Hepatocyte (in vitro differentiated cells): ENCODE data around the gene GKN2. TPM values are rescaled to one million over a fixed set of nuclear protein-coding genes. Genes with fewer than 3 reads are reported as not detected.

Experiments
- DNase-seq: peaks from one replicate; pipeline ENCODE4 v3.0.0-alpha.2; 2016; ENCODE audit warnings: low spot score
- H2AFZ ChIP-seq: fragments of 200-600 bp; sonication (generic); 2 replicates; pipeline ENCODE4 v1.6.0; 2016; ENCODE audit warnings: antibody characterized with exemption, mild to moderate bottlenecking
- H3K27ac ChIP-seq: fragments of 200-600 bp; sonication (generic); 2 replicates; pipeline ENCODE4 v1.5.1; 2016; ENCODE audit warnings: mild to moderate bottlenecking
- H3K27me3 ChIP-seq: fragments of 200-600 bp; sonication (generic); 2 replicates; pipeline ENCODE4 v1.6.1; 2016
- H3K36me3 ChIP-seq: fragments of 200-600 bp; sonication (generic); replicated peaks from 2 replicates; pipeline ENCODE4 v1.5.1; 2016; ENCODE audit warnings: low read depth; ENCODE audit not compliant: insufficient read depth
- H3K4me1 ChIP-seq: fragments of 200-600 bp; sonication (generic); 2 replicates; pipeline ENCODE4 v1.5.1; 2016; ENCODE audit warnings: mild to moderate bottlenecking, moderate library complexity; ENCODE audit not compliant: insufficient read depth
- H3K4me2 ChIP-seq: fragments of 200-600 bp; sonication (generic); 2 replicates; pipeline ENCODE4 v1.6.0; 2016
- H3K4me3 ChIP-seq: fragments of 200-600 bp; sonication (generic); 2 replicates; pipeline ENCODE4 v1.5.1; 2016; ENCODE audit warnings: mild to moderate bottlenecking
- H3K79me2 ChIP-seq: fragments of 200-600 bp; sonication (generic); 2 replicates; pipeline ENCODE4 v1.6.0; 2017; ENCODE audit warnings: mild to moderate bottlenecking
- H3K9me2 ChIP-seq: fragments of 200-600 bp; sonication (generic); replicated peaks from 2 replicates; pipeline ENCODE4 v1.6.0; 2017; ENCODE audit warnings: mild to moderate bottlenecking; ENCODE audit not compliant: insufficient read depth
- H3K9me3 ChIP-seq: fragments of 200-600 bp; sonication (generic); 2 replicates; pipeline ENCODE4 v1.5.1; 2016; ENCODE audit warnings: low read depth, mild to moderate bottlenecking
- H4K20me1 ChIP-seq: fragments of 200-600 bp; sonication (generic); 2 replicates; pipeline ENCODE4 v1.6.0; 2016; ENCODE audit warnings: mild to moderate bottlenecking; ENCODE audit not compliant: insufficient read depth, poor library complexity, severe bottlenecking
- CTCF ChIP-seq: fragments of 200-600 bp; sonication (generic); IDR thresholded peaks from 2 replicates; pipeline ENCODE4 v1.5.1; 2016; ENCODE audit warnings: antibody characterized with exemption, mild to moderate bottlenecking; ENCODE audit not compliant: poor library complexity
- EZH2 ChIP-seq: fragments of 200-600 bp; sonication (generic); IDR thresholded peaks from 2 replicates; pipeline ENCODE4 v1.6.1; 2016; ENCODE audit warnings: antibody characterized with exemption, mild to moderate bottlenecking, borderline replicate concordance
- EZH2phosphoT487 ChIP-seq: fragments of 200-600 bp; sonication (generic); IDR thresholded peaks from one replicate; pipeline ENCODE4 v1.6.1; 2018; ENCODE audit warnings: antibody characterized with exemption, mild to moderate bottlenecking, low read depth, moderate library complexity; ENCODE audit not compliant: unreplicated experiment, severe bottlenecking
- WGBS: methylation state at CpG from one replicate; pipeline ENCODE4 v1.1.6; 2016; ENCODE audit warnings: low lambda C conversion rate; ENCODE audit errors: missing lambda C conversion rate; 5-methylcytosine and 5-hydroxymethylcytosine counted together
- polyA plus RNA-seq: library from polyadenylated mRNA; unstranded; fragments of >200 nt; fragmentation: Nextera tagmentation; extraction: Ambion mirVana; gene quantifications from 2 replicates; pipeline ENCODE4 v1.2.1, GENCODE V29; 2016
- total RNA-seq: library from RNA; depleted of rRNA; stranded (reverse); fragments of >200 nt; gene quantifications from 2 replicates; pipeline ENCODE4 v1.2.3, GENCODE V29; 2014

Gene GKN2
- total and polyA plus RNA-seq, 2 experiments from 2014 or later: not detected

GRCh38 chr2:68977453-68977852, 24.8 kb upstream of the GKN2 start:
- Histone ChIP-seq H3K9me3 (no peaks in the 10 kb centered on the region), H3K4me2 (no peak overlapping the region), H3K27ac (no peak overlapping the region), H3K79me2 (no peaks in the 10 kb centered on the region), H3K4me3 (no peak overlapping the region), H3K27me3 (peaks cover 14% of the 10 kb centered on the region), H3K9me2 (no peaks in the 10 kb centered on the region), H4K20me1 (no peaks in the 10 kb centered on the region), H3K36me3 (no peaks in the 10 kb centered on the region), H3K4me1 (no peaks in the 10 kb centered on the region), H2AFZ (no peak overlapping the region)
- TF ChIP-seq EZH2phosphoT487: no peak
- no peak for TF ChIP-seq EZH2
- no peak for TF ChIP-seq CTCF
- no peak for DNase-seq
- WGBS: 47% methylated on average over 4 of the region's 4 CpGs

GRCh38 chr2:68975844-68976243, 23.2 kb upstream of the GKN2 start:
- Histone ChIP-seq H2AFZ (no peak overlapping the region), H3K79me2 (no peaks in the 10 kb centered on the region), H3K36me3 (no peaks in the 10 kb centered on the region), H4K20me1 (no peaks in the 10 kb centered on the region), H3K27ac (no peak overlapping the region), H3K27me3 (peaks cover 14% of the 10 kb centered on the region), H3K9me2 (no peaks in the 10 kb centered on the region), H3K4me2 (no peak overlapping the region), H3K9me3 (no peaks in the 10 kb centered on the region), H3K4me3 (no peak overlapping the region), H3K4me1 (no peaks in the 10 kb centered on the region)
- 87% methylated on average over 2 of the region's 2 CpGs for WGBS
- no peak for DNase-seq
- no peak for TF ChIP-seq EZH2phosphoT487
- no peak for TF ChIP-seq CTCF
- TF ChIP-seq EZH2: no peak

GRCh38 chr2:68974946-68975665, 22.4 kb upstream of the GKN2 start:
- TF ChIP-seq EZH2phosphoT487: no peak
- H3K9me2 ChIP-seq: no peaks in the 10 kb centered on the region
- DNase-seq: no peak
- H3K36me3 ChIP-seq: no peaks in the 10 kb centered on the region
- H3K79me2 ChIP-seq: no peaks in the 10 kb centered on the region
- H3K4me2 ChIP-seq: no peak overlapping the region
- H3K9me3 ChIP-seq: no peaks in the 10 kb centered on the region
- no peak overlapping the region for H3K4me3 ChIP-seq
- H2AFZ ChIP-seq: no peak overlapping the region
- H3K4me1 ChIP-seq: no peaks in the 10 kb centered on the region
- 77% methylated on average over 9 of the region's 9 CpGs for WGBS
- H3K27me3 ChIP-seq: peaks cover 14% of the 10 kb centered on the region
- no peak overlapping the region for H3K27ac ChIP-seq
- no peaks in the 10 kb centered on the region for H4K20me1 ChIP-seq

GRCh38 chr2:68974251-68974650, 21.6 kb upstream of the GKN2 start, which contains the start of gene GKN1:
GKN1 (plus strand) TSS chr2:68974636; CDS start chr2:68974678, 42 bp downstream.
- WGBS: 59% methylated on average over 3 of the region's 3 CpGs
- Histone ChIP-seq H3K9me2 (no peaks in the 10 kb centered on the region), H3K27me3 (peaks cover 14% of the 10 kb centered on the region), H3K4me3 (no peak within 1 kb of the TSS), H3K79me2 (no peaks in the 10 kb centered on the region), H3K4me2 (no peak within 1 kb of the TSS), H2AFZ (no peak within 1 kb of the TSS), H3K27ac (no peak within 1 kb of the TSS), H3K9me3 (no peaks in the 10 kb centered on the region), H4K20me1 (no peaks in the 10 kb centered on the region), H3K4me1 (no peaks in the 10 kb centered on the region), H3K36me3 (no peaks in the 10 kb centered on the region)
- TF ChIP-seq EZH2 (no peak), EZH2phosphoT487 (no peak), CTCF (no peak)
- DNase-seq: no peak
